A549 treated with dexamethasone at 1 μM for 4 hours (cell line): ENCODE measurements around the gene BPI. TPM values are rescaled to one million over a fixed set of nuclear protein-coding genes. Genes with fewer than 3 reads are reported as not detected.

Experiments used
- total RNA-seq: library from RNA; stranded (reverse); fragments of 200-300 nt; extraction: Qiagen RNA extraction; gene quantifications from 5 replicates; pipeline ENCODE4 v1.2.3, GENCODE V29; 2022

BPI gene
- total RNA-seq, result not detected in 5 replicates

GRCh38 chr20:38303908-38304379 is at the start of gene BPI:
TSS of gene BPI (plus strand) at chr20:38304156. CDS start at chr20:38304224, 68 bp downstream.

GRCh38 chr20:38260378-38261053 is 43.4 kb upstream of the BPI start, which contains the start of gene KIAA1755:
TSS of gene KIAA1755 (minus strand) at chr20:38260735. CDS start at chr20:38260500, 235 bp downstream.

GRCh38 chr20:38346247-38346651 is 42.3 kb downstream of the BPI start, which contains the start of gene LBP:
TSS of gene LBP (plus strand) at chr20:38346482. CDS start at chr20:38346517, 35 bp downstream.

Other genes with a start within 250 kb of the BPI start
- gene TGM2, start 138.9 kb upstream of the BPI start, total RNA-seq, result 402 to 631 TPM (median 528 TPM) in 5 replicates
- 0.13 to 0.26 TPM (median 0.18 TPM) in 5 replicates for gene KIAA1755, start 43.4 kb upstream of the BPI start, total RNA-seq
- 0.97 to 1.5 TPM (median 1.1 TPM) in 5 replicates for gene LBP, start 42.3 kb downstream of the BPI start, total RNA-seq
- gene SNHG17, start 131.2 kb downstream of the BPI start, total RNA-seq, result 163 to 192 TPM (median 179 TPM) in 5 replicates
- gene RALGAPB, start 168.7 kb downstream of the BPI start, total RNA-seq, result 14.2 to 23.0 TPM (median 20.5 TPM) in 5 replicates